ENCODE results near the gene TDRD6.
"Not testable (repeated sequence)": the region's sequence is repeated elsewhere in the genome, so short reads cannot be mapped to it uniquely, and the experiment has no call there.

TDRD6 gene

DNA sequence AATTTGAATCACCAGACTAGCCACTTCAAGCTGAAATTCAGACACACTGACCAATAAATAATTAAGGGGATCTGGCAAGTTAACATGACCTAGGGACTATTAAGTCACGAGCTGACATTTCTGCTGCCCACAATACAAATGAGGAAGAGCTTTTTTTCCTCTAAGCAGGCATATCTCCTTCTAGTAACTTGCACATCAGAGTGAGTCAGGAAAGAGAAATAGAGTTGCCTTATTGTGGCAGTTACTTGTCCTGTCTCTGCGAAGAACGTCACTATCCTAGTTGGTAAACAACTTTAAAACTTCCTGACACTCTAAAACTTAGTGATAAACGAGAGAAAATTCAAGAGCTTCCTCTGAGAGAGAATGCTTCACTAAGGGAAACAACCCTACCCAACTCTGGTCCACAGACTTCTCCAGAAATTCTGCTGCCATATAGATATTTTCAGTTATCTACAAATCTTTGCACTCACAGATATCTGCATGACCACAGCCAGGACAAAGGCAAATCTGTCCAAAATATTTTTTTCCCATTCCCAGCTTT, 43.3 kb downstream of the TDRD6 start:
- peaks cover 31% of the 10 kb centered on the region for H3K27me3 ChIP-seq (ENCODE audit: insufficient read depth, low read length)
- H3K36me3 ChIP-seq (ENCODE audit: insufficient read depth, low read depth, low read length): no peaks in the 10 kb centered on the region

DNA sequence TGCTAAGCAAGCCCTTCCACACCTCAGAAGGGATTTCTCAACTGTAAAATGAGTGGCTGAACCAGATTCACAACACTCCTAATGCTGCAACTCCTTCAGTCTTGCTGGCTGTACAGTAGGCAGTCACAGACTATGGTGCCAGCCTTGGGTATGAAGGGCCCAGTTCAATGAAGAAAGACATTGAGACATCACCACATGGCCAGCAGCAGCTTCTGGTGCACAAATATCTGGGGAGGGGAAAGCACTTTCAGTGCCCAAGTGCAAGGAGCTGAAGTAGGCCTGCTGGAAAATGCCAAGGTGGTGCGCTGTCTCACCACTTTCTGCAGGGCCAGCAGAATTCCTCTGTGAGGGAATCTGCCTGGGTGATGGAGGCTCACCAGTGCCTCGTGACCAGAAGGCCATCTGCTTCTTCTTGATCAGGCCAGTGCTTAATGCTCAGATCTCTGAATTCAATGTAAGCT, 45.7 kb downstream of the TDRD6 start:
- Histone ChIP-seq H3K9me3 (ENCODE audit: insufficient read depth, low read depth, low read length) (no peaks in the 10 kb centered on the region), H3K27me3 (ENCODE audit: insufficient read depth, low read length) (peaks cover 42% of the 10 kb centered on the region)

More for the DNA sequence above, 43.3 kb downstream of the TDRD6 start:
- peaks cover 7% of the 10 kb centered on the region; the same call in 1 of the 2 replicates for H3K4me1 ChIP-seq (ENCODE audit: insufficient read depth, low read length)
- no peak overlapping the region for H3K4me3 ChIP-seq (ENCODE audit: low read length)
- H3K9ac ChIP-seq (ENCODE audit: low read depth, low read length): no peak overlapping the region
- H3K9me3 ChIP-seq (ENCODE audit: insufficient read depth, low read depth, low read length): no peaks in the 10 kb centered on the region
- H3K27ac ChIP-seq (ENCODE audit: low read length): no peak overlapping the region

DNA sequence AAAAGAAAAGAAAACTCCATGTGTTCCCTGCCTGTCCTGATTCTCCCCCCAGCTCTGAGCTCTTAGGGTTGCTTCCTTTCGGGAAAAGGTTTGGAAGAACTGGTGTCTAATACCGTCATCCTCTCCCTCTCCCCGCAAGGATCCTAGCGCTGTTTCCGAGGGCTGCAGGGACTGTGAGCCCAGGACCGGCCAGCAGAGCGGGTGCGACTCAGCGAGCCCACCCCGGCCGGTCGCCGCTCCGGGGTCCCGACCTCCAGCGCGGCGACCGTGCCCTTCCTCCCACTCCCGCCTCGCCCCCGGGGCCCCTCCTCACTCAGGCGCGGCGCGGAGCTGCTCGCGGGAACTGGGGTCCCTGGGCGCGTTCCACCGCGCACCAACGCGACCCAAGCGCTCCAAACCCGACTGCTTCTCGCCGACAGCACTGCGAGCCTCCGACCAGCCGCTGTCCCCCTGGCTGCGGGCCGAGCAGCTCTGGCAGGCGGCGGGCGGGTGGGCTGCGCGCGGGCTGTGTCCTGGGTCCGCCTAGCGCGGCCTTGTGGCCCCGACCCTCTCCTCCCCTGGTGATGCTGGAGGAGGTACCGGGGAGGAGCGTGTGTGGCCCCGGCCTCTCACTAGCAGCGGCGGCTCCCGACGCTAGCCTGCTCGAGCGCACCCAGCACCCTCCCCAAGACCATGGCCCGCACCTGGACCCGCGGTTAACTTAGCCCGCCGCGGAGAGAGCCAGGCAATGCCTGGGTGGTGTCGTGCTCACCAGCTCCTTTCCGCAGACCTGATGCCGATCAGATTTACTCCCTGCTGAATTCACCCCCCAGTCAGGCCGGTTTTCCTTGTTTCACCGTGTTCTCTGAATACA, 47.4 kb downstream of the TDRD6 start, which contains the start of gene PLA2G7:
Gene PLA2G7 (minus strand): TSS at position 509 of the 853 bp plus-strand sequence. CDS start 12,484 bp downstream, outside the sequence.
- H3K27me3 ChIP-seq (ENCODE audit: insufficient read depth, low read length): peaks cover 42% of the 10 kb centered on the region
- no peaks in the 10 kb centered on the region for H3K36me3 ChIP-seq (ENCODE audit: insufficient read depth, low read depth, low read length)
- H3K9ac ChIP-seq (ENCODE audit: low read depth, low read length): peak within 1 kb of the TSS; percentile 81
- peaks cover 4% of the 10 kb centered on the region; the same call in 1 of the 2 replicates for H3K4me1 ChIP-seq (ENCODE audit: insufficient read depth, low read length)
- H3K9me3 ChIP-seq (ENCODE audit: insufficient read depth, low read depth, low read length): no peaks in the 10 kb centered on the region
- H3K4me3 ChIP-seq (ENCODE audit: low read length): peak within 1 kb of the TSS; percentile 89
- H3K27ac ChIP-seq (ENCODE audit: low read length): no peak within 1 kb of the TSS

More for the DNA sequence above, 45.7 kb downstream of the TDRD6 start:
- peak overlapping the region; percentile 1; the same call in 1 of the 2 replicates for H3K9ac ChIP-seq (ENCODE audit: low read depth, low read length)
- H3K27ac ChIP-seq (ENCODE audit: low read length): no peak overlapping the region
- no peak overlapping the region for H3K4me3 ChIP-seq (ENCODE audit: low read length)
- H3K36me3 ChIP-seq (ENCODE audit: insufficient read depth, low read depth, low read length): no peaks in the 10 kb centered on the region
- peaks cover 7% of the 10 kb centered on the region; the same call in 1 of the 2 replicates for H3K4me1 ChIP-seq (ENCODE audit: insufficient read depth, low read length)

DNA sequence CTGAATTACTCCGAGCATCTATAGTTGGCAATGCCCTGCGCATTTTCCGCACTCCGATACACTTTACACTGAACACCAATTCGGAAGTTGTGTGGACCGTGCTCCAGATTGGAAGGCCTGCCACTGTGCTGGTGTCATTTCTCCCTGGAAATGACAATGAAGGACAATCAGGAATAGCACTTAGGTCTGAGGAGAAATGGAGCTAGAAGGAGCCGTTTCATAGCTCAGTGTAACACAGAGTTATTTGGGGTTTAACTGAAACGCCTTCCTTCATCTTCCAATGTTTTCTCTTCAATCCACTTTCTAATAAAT, 48.0 kb downstream of the TDRD6 start:
- Histone ChIP-seq H3K4me1 (ENCODE audit: insufficient read depth, low read length) (peaks cover 4% of the 10 kb centered on the region; the same call in 1 of the 2 replicates), H3K4me3 (ENCODE audit: low read length) (peak overlapping the region; percentile 89), H3K9ac (ENCODE audit: low read depth, low read length) (peak overlapping the region; percentile 81; the same call in 1 of the 2 replicates)

DNA sequence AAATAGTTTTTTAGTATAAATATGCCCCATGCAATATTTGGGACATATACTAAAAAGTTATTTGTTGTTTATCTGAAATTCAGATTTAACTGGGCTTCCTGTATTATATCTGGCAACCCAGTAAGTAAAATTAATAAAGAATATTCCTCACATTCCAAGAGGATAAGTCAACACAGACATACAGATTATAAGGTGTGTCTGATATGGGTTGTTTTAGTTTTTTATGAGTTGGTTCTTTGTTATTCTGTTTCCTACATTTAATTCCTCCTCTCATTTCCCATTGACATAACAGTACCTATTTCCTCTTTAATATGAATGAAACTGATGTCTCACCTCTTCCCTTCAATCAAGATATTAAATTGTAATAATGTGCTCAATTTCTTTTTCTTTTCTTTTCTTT, 49.2 kb downstream of the TDRD6 start:
- H3K4me3 ChIP-seq (ENCODE audit: low read length): no peak overlapping the region
- H3K36me3 ChIP-seq (ENCODE audit: insufficient read depth, low read depth, low read length): no peaks in the 10 kb centered on the region
- H3K9ac ChIP-seq (ENCODE audit: low read depth, low read length): no peak overlapping the region
- peaks cover 4% of the 10 kb centered on the region; the same call in 1 of the 2 replicates for H3K4me1 ChIP-seq (ENCODE audit: insufficient read depth, low read length)
- no peaks in the 10 kb centered on the region for H3K9me3 ChIP-seq (ENCODE audit: insufficient read depth, low read depth, low read length)
- H3K27ac ChIP-seq (ENCODE audit: low read length): no peak overlapping the region
- peaks cover 42% of the 10 kb centered on the region for H3K27me3 ChIP-seq (ENCODE audit: insufficient read depth, low read length)

More for the DNA sequence above, 48.0 kb downstream of the TDRD6 start:
- Histone ChIP-seq H3K27ac (ENCODE audit: low read length) (no peak overlapping the region), H3K27me3 (ENCODE audit: insufficient read depth, low read length) (peaks cover 42% of the 10 kb centered on the region), H3K9me3 (ENCODE audit: insufficient read depth, low read depth, low read length) (no peaks in the 10 kb centered on the region), H3K36me3 (ENCODE audit: insufficient read depth, low read depth, low read length) (no peaks in the 10 kb centered on the region)

DNA sequence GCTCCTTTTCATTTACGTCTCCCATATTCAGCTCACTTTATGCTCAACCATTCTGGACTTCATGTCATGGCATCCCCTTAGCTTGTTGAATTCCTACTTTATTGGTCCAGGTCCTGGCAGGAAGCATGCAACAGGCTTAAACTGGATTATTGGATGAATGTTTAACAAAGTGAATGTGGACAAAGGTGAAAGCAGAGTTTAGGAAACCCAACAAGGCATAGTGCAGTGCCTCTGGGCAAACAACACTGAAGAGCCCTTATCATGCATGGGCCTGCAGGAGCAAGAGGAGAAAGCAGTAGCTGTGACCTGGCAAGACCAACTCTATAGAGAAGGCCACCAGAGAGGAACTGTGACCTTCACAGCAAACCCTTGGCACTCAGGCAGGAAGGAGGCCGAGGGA, 53.8 kb downstream of the TDRD6 start:
- Histone ChIP-seq H3K27me3 (ENCODE audit: insufficient read depth, low read length) (peaks cover 6% of the 10 kb centered on the region), H3K9me3 (ENCODE audit: insufficient read depth, low read depth, low read length) (no peaks in the 10 kb centered on the region), H3K4me3 (ENCODE audit: low read length) (no peak overlapping the region), H3K9ac (ENCODE audit: low read depth, low read length) (no peak overlapping the region), H3K4me1 (ENCODE audit: insufficient read depth, low read length) (no peaks in the 10 kb centered on the region; the same call in 1 of the 2 replicates), H3K36me3 (ENCODE audit: insufficient read depth, low read depth, low read length) (no peaks in the 10 kb centered on the region), H3K27ac (ENCODE audit: low read length) (no peak overlapping the region)

DNA sequence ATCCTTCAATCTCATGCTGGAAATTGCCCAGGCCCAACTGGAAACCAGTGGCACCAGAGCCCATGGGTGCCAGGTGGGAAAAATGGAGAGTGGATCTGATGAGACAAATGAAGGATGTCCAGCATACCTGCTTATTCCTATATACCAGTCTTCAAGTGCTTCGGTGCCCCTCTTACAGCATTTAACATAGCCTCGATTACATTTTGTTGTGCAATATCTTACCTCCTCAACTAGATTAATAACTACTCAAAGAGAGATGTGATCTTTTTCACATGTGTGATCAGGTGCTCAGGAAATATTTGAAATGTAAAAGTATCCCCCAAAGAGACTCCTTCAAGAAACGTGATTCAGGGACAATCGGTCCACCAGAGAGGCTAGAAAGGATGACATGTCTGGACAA, 54.2 kb downstream of the TDRD6 start:
- H3K36me3 ChIP-seq (ENCODE audit: insufficient read depth, low read depth, low read length): no peaks in the 10 kb centered on the region
- no peak overlapping the region for H3K4me3 ChIP-seq (ENCODE audit: low read length)
- no peak overlapping the region for H3K27ac ChIP-seq (ENCODE audit: low read length)
- H3K9ac ChIP-seq (ENCODE audit: low read depth, low read length): no peak overlapping the region
- no peaks in the 10 kb centered on the region for H3K9me3 ChIP-seq (ENCODE audit: insufficient read depth, low read depth, low read length)
- peaks cover 2% of the 10 kb centered on the region for H3K27me3 ChIP-seq (ENCODE audit: insufficient read depth, low read length)
- no peaks in the 10 kb centered on the region; the same call in 1 of the 2 replicates for H3K4me1 ChIP-seq (ENCODE audit: insufficient read depth, low read length)

DNA sequence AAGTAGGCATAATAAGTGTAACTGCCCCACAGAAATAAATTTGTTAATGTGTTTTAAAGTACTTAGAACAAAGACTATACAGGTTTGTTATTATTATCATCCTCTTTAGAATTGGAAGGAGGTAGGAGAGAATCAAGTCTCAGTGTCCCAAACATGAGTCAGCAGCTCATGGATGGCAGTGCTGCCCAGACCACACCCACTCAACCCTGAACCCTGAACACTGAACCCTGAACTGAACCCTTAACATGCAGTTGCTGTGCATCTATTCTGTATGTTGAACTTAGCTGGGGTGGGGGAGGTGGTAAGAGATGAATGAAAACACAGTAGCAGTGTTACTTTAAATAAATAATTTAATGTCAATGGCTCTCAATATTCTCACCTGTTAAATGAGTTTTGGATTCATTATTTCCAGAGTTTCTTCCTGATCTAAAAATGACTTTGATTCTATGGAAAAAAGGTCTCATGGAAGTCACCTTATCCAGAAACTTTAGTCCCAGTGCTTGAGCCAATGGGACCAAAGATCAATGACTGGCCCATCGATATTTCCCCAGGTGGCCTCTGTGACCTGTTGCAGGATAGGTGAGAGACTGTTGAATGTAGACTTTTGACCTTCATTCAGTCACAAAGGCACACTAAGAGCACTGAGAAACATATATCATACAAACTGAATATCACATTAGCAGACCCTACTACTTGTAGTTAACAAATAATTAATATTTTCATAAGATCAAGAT, 55.9 kb downstream of the TDRD6 start:
- H3K4me3 ChIP-seq (ENCODE audit: low read length): no peak overlapping the region
- no peaks in the 10 kb centered on the region for H3K27me3 ChIP-seq (ENCODE audit: insufficient read depth, low read length)
- H3K9me3 ChIP-seq (ENCODE audit: insufficient read depth, low read depth, low read length): no peaks in the 10 kb centered on the region
- H3K9ac ChIP-seq (ENCODE audit: low read depth, low read length): no peak overlapping the region
- no peaks in the 10 kb centered on the region for H3K36me3 ChIP-seq (ENCODE audit: insufficient read depth, low read depth, low read length)
- H3K4me1 ChIP-seq (ENCODE audit: insufficient read depth, low read length): no peaks in the 10 kb centered on the region; the same call in 1 of the 2 replicates
- H3K27ac ChIP-seq (ENCODE audit: low read length): no peak overlapping the region

DNA sequence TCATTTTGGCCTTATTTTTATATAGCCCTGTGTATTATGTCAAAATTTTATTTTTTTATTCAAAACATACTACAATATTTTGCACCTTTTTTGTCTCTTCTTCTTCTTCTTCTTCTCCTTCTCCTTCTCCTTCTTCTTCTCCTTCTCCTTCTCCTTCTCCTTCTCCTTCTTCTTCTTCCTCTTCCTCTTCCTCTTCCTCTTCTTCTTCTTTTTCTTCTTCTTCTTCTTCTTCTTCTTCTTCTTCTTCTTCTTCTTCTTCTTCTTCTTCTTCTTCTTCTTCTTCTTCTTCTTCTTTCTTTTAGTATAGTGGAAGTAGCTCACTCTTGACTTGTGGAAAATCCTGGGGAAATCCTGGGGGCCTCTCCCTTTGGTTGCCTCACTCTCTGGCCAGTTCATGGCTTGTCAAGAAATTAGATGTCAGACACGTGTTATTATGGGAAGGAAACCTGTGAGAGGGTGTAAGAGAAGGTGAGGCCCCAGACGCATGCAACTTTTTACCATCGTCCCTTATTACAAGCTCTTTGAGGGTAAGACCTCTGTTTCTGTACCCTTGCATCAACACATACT, 56.6 kb downstream of the TDRD6 start:
- H3K4me3 ChIP-seq (ENCODE audit: low read length); H3K9ac ChIP-seq (ENCODE audit: low read depth, low read length); H3K9me3 ChIP-seq (ENCODE audit: insufficient read depth, low read depth, low read length); H3K36me3 ChIP-seq (ENCODE audit: insufficient read depth, low read depth, low read length); H3K27me3 ChIP-seq (ENCODE audit: insufficient read depth, low read length); H3K4me1 ChIP-seq (ENCODE audit: insufficient read depth, low read length); H3K27ac ChIP-seq (ENCODE audit: low read length): not testable (repeated sequence)

DNA sequence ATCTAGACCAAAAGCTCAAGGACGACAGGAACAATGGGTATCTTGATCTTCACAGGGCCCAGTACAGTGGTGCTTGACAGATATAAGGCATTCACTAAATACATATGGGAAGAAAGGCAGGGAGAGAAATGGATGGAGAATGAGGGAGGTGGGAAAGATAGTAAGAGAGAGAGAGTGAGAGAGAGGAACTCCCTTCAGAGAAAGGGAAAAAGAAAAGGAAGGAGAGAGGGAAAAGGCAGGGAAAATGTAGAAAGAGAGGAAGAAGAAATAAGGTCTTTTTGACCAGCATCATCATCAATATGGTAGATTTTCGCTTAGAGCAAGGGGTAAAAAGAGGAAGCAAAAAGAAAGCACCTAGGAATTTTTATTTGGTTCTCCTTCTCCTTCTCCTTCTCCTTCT, 58.3 kb downstream of the TDRD6 start:
- Histone ChIP-seq H3K4me3 (ENCODE audit: low read length) (no peak overlapping the region), H3K27me3 (ENCODE audit: insufficient read depth, low read length) (no peaks in the 10 kb centered on the region), H3K27ac (ENCODE audit: low read length) (no peak overlapping the region), H3K36me3 (ENCODE audit: insufficient read depth, low read depth, low read length) (no peaks in the 10 kb centered on the region), H3K4me1 (ENCODE audit: insufficient read depth, low read length) (peaks cover 5% of the 10 kb centered on the region; the same call in 1 of the 2 replicates), H3K9ac (ENCODE audit: low read depth, low read length) (no peak overlapping the region), H3K9me3 (ENCODE audit: insufficient read depth, low read depth, low read length) (no peaks in the 10 kb centered on the region)

DNA sequence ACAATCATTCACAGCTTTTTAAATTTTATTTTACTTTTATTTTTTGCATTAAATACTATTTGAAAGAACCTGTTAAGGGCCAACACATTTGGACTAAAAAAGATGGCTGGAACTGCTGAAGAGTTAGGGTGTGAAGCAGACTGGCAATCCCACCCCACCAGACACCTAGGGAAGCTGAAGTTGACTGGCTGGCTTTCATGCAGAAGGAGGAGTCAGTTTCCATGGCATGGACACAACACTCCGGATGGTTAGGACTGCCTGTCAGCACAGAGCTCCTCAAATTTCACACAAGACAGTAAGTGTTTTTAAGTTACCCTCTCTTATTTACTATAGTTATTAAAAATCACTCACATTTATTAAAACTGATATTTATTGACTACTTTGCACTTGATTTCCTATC, 59.0 kb downstream of the TDRD6 start, which contains the start of gene ANKRD66:
Gene ANKRD66 (plus strand): TSS at position 238 of the 400 bp plus-strand sequence. CDS start 5,016 bp downstream, outside the sequence.
- Histone ChIP-seq H3K9ac (ENCODE audit: low read depth, low read length) (no peak within 1 kb of the TSS), H3K4me1 (ENCODE audit: insufficient read depth, low read length) (peaks cover 5% of the 10 kb centered on the region; the same call in 1 of the 2 replicates), H3K27me3 (ENCODE audit: insufficient read depth, low read length) (no peaks in the 10 kb centered on the region), H3K4me3 (ENCODE audit: low read length) (no peak within 1 kb of the TSS), H3K27ac (ENCODE audit: low read length) (no peak within 1 kb of the TSS), H3K36me3 (ENCODE audit: insufficient read depth, low read depth, low read length) (no peaks in the 10 kb centered on the region), H3K9me3 (ENCODE audit: insufficient read depth, low read depth, low read length) (no peaks in the 10 kb centered on the region)

All from iPS-20b (cell line).